WI38 (cell line): ENCODE data around the gene MCF2.

Source experiments
- H3K4me3 ChIP-seq: 2 replicates; pipeline ENCODE4 v1.5.1; 2011; ENCODE audit warnings: low read depth, mild to moderate bottlenecking, control low read depth, low read length
- CTCF ChIP-seq: IDR thresholded peaks from 2 replicates; pipeline ENCODE4 v1.5.1; 2012; ENCODE audit warnings: low read depth, mild to moderate bottlenecking, control low read depth, low read length

MCF2 gene

DNA sequence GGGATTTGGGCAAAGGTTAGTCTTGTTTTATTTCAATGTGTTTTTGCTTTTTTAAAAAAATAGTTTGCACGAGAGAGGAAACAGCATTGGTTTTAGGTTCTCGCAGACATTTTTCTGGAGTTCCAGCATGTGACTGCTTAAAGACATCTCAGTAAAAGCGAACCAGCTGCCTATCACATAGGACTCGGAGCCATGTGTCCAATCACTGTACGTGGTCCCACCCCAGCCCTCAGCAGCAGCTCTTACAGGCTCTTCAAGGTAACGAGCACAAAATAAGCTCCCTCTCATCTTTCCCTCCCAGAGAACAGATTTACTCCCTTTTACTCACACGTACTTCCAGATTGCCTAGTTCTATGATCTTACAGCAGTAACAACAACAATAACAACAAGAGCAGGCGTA lies 68.7 kb downstream of the MCF2 start:
- H3K4me3 ChIP-seq: no peak overlapping the region
- TF ChIP-seq CTCF: no peak

DNA sequence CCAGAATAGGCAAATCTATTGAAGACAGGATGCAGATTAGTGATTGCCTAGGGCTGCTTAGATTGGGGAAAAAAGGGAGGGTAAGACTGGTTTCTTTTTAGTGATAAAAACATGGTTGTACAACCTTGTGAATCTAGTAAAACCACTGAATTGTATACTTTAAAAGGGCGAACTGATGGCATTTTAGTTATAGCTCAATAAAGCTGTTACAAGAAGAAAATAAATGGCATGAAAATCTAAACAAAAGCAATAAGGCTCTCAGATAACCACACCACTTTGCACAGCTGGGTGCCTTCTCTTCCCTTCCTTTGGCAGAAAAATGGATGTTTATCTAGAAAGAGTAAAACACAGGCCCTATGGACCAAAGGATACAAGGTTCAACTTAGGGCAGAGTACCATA lies 107.9 kb downstream of the MCF2 start:
- no peak for TF ChIP-seq CTCF
- H3K4me3 ChIP-seq: no peak overlapping the region

DNA sequence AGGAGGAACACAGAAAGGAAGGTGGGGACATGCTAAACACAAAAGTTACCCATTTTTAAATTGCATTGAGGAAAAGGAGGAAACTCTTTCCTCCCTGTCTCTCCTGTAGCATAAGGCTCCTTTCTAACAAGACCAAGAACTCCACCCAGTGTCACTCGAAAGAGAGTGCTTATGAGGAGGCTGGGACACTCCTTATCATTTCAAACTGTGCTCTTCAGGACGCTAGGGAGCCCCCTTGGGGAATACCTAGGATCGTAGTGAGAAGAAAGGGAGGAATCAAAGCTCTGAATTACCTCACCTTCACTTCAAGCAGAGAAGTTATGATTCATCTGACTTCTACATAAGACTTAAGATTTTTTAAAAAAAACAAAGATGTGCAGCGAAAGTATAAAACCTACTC lies 111.9 kb downstream of the MCF2 start:
- no peak for TF ChIP-seq CTCF
- H3K4me3 ChIP-seq: no peak overlapping the region

DNA sequence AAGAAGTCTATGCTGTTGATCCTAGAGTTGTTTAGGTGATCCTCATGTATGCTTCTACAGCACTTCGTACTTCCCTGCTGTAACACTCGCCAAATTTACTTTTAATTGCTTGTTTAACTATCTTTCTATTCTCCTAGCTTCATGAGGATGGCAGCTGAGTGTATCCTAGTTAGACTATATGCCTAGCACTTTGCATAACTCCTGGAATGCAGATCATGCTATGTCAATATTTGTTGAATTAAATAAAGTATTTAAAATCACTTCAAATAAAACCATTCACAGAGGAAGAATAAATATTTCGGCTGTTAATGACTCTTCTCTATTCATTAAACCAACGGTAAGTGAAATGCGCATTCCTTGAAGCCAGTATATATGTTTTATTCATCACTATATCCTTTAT lies 122.4 kb downstream of the MCF2 start:
- TF ChIP-seq CTCF: no peak
- no peak overlapping the region for H3K4me3 ChIP-seq

- no peak for TF ChIP-seq CTCF
- H3K4me3 ChIP-seq: no peak overlapping the region
Observed at GRCh38 chrX:139581068-139581467, 126.9 kb downstream of the MCF2 start.

DNA sequence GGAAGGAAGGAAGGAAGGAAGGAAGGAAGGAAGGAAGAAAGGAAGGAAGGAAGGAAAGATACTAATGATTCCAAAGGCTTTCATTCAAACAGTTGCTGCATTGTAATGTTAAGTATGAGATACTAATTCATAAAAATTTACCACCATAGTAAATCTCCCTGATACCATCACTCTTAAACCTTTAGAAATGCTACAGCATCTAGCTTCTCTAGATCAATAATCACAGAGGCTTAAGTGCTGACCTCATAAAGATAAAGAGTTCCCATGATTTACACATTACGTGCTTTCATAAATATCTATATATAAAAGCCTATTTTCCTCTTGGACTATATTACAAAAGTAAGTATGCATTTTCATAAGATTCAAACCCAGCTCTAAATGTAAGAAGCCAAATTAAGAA lies 141.0 kb downstream of the MCF2 start:
- no peak for TF ChIP-seq CTCF

DNA sequence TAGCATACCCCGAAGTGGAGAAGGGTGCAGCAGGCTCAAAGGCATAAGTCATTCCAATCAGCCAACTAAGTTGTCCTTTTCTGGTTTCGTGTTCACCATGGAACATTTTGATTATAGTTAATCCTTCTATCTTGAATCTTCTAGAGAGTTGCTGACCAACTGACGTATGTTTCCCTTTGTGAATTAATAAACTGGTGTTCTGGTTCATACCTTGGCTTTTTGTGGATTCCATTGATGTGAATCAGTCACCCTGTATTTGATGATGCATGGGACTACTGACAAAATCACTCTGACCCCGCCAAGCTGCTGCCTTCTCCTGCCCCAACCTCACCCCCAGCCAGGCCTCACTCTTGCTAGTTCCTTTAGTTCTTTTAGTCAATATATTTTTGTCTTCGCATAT lies 144.7 kb downstream of the MCF2 start:
- TF ChIP-seq CTCF: no peak
- no peak overlapping the region for H3K4me3 ChIP-seq

More for the DNA sequence above, 141.0 kb downstream of the MCF2 start:
- H3K4me3 ChIP-seq: no peak overlapping the region
